T-helper 1 cell treated with Interleukin-12 subunit alpha and Interleukin-12 subunit beta and Interleukin-4 antibody, amounts not matched to agents 30 ng/mL and 1 ng/mL, for 36 hours (primary cell): ENCODE measurements around the gene SLCO6A1. TPM values are rescaled to one million over a fixed set of nuclear protein-coding genes. Genes with fewer than 3 reads are reported as not detected.
"Not testable (repeated sequence)": the region's sequence is repeated elsewhere in the genome, so short reads cannot be mapped to it uniquely, and the experiment has no call there.

Experiments
- intact Hi-C: fragments of 100-400 bp; cut with micrococcal nuclease; formaldehyde crosslinking; loops from one replicate; pipeline ENCODE4 v1.15.1; 2024
- total RNA-seq: library from RNA; stranded (reverse); gene quantifications from 2 replicates; pipeline ENCODE4 v1.2.3, GENCODE V29; 2022

SLCO6A1 gene, protein sequence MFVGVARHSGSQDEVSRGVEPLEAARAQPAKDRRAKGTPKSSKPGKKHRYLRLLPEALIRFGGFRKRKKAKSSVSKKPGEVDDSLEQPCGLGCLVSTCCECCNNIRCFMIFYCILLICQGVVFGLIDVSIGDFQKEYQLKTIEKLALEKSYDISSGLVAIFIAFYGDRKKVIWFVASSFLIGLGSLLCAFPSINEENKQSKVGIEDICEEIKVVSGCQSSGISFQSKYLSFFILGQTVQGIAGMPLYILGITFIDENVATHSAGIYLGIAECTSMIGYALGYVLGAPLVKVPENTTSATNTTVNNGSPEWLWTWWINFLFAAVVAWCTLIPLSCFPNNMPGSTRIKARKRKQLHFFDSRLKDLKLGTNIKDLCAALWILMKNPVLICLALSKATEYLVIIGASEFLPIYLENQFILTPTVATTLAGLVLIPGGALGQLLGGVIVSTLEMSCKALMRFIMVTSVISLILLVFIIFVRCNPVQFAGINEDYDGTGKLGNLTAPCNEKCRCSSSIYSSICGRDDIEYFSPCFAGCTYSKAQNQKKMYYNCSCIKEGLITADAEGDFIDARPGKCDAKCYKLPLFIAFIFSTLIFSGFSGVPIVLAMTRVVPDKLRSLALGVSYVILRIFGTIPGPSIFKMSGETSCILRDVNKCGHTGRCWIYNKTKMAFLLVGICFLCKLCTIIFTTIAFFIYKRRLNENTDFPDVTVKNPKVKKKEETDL
- total RNA-seq, result not detected in 2 replicates

DNA sequence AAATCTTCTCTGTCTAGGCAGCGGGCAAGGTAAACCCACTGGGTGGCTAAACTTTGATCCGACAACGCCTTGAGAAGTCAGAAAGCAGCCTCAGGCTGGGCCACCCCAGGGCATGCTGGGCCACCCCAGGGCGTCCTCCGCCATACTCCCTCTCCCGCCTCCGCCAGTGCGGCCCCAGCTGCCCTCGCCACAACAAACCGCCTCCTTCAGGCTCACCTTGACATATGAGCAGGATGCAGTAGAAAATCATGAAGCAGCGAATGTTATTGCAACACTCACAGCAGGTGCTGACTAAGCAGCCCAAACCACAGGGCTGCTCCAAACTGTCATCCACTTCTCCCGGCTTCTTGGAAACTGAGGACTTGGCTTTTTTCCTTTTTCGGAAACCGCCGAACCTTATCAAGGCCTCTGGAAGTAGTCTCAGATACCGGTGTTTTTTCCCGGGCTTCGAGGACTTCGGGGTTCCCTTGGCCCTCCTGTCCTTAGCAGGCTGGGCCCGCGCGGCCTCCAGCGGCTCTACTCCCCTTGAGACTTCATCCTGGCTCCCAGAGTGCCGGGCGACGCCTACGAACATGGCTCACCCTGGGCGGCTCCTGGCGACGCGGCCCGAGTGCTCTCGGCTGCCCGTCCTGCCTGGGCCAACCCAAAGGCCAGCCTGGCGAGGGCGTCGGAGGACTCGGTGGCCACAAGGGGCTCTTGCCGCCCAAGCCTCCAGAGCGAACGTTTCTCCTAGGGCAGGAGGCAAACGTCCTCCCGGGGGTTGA, at the start of gene SLCO6A1:
TSS of gene SLCO6A1 (minus strand) at position 731 of the 764 bp plus-strand sequence. CDS start at position 574, 157 bp downstream.
- intact Hi-C loops, result no loop called here

- intact Hi-C loops, result no loop called here
These were observed 48.6 kb upstream of the SLCO6A1 start for GRCh38 chr5:102547141-102548035.

DNA sequence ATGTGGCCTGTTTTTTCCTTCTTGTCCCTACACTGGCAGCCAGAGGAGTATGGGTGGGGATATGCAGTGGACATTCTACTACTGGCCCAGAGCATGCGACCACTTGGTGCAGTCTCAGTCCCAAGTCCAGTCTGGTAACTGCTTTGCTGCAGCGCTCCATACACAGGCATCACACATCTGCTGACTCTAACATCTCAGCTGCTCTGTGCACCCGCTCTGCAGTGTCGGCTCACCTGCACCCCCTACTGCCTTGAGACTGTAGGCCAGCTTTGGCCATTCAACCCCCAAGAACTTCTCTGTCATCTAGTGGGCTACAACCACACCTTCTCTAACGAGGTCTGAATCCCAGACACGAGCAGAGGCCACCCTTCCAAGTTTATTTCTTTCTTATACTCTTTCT, 46.4 kb upstream of the SLCO6A1 start:
- intact Hi-C loops, result no loop called here

DNA sequence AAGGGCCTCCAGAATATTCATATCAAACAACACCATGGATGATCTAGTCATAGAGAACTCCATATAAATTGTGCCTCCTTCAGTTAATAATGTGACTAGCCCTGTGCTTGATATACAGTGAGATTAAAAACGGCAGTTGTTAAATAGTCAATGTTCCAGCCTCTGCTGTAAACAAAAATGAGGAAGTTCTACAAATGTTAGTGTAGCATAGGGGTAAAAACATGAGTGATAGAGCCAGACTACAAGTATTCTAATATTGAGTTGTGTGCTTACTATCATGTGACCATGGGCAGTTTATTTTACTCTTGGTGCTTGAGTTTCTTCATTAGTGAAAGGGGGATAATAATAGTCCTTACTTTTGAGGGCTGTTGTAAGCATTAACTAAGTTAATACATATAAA, 43.3 kb upstream of the SLCO6A1 start:
- intact Hi-C loops, result no loop called here

DNA sequence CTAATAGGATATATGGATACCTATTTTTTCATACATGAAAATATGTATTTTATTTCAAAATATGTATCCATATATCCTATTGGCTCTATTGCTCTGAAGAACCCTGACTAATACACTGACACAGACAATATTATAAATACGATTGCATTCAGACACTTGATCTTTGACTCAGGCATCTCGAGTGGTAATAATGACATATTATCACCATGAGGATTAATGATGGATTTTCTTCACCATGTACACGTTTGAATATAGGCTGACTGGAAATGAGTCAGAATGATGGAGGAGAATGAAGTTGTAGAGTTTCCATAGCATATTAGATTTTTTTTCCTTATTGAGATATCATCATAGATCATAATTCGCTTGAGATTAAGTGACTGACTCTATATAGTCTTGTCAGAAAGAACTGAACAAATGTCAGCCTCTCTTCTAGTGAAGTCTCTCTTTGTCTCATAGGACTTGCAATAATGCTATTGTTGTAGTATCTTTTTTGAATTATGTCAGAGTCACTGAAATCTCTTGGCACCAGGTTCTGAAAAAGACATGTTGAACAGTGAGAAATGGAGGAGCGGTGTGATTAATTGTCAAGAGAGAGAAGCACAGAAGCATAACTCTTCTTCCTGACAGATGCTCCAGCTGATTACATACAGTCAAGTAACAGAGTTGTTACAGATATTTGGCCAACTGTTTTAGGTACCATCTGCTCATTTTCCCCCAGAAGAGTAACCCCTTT, 41.4 kb upstream of the SLCO6A1 start:
- intact Hi-C loops, result no loop called here

DNA sequence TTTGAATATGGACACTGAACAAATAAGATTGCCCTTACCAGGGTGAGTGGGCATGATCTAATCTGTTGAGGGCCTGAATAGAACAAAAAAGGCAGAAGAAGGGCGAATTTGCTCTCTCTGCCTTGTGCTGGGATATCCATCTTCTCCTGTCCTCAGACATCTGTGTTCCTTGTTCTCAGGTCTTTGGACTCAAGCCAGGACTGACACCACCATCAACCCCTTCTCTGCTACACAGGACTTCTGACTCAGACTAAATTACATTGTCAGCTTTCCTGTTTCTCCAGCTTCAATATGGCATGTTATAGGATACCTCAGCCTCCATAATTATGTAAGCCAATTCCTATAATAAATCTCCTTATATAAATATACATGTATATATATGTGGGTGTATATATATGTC, 40.8 kb upstream of the SLCO6A1 start:
- intact Hi-C loops, result no loop called here

- intact Hi-C loops, result no loop called here
These were observed 38.2 kb upstream of the SLCO6A1 start for GRCh38 chr5:102537011-102537410.

DNA sequence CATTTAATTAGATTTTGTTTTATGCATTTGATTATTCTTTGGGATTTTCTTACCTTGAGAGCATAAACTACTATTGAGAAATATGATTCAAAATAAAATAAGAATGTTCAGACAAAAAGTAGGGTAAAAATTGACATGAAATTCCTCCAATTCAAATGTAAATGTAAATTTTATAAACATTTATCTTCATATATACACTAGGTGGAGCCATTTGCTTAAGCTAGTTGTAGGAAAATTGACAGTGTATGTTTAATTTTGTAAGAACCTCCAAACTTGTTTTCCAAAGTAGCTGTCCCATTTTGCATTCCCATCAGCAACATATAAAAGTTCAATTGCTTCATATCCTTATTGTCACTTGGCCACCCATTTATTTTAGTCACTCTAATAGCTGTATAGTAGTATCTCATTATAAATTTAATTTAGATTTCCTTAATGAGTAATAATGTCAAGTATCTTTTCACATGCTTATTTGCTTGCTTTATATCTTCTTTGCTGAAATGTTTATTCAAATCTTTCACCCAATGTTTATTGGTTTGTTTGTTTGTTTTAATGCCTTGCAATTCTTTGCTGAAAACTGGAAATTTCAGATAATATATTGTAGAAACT, 37.6 kb upstream of the SLCO6A1 start:
- intact Hi-C loops, result loop anchor here (1.0 kb wide), 3 partner anchors 505 to 688 kb away; no protein-coding TSS in a partner anchor

DNA sequence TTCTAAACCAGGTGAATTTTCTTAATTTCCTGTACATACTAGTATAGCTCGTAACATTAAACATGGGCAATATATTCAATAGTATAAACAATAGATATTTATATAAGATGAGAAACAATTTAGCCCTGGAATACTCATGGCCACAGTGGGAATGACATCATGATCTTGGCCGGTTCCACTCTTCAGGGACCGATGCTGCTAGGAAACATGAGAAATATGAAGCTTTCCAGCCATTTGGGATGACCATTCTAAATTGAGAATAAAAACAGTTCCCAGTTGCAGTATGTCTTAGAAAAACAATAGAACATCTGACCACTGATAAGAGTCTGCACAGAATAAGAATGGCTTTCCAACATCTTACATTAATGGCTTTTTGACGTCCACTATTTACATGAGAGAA, 33.3 kb upstream of the SLCO6A1 start:
- intact Hi-C loops, result no loop called here

DNA sequence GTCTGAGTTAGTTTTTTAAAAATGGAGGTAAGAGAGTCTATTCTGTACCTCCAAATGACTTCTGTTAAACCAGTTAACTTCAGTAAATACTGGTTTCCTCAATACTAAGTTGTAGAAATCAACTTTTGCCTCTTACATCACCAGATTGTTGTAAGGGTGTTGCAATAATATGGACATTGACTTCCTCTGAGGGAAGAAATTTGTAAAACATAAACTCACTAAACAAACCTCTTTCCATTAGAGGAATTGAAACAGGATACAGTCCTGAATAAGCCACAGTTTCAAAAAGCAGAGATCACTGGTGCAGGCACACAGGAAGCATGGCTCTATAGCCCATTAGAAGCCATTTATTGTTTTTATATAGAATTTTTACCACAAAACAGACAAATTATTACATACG, 32.7 kb upstream of the SLCO6A1 start:
- intact Hi-C loops, result no loop called here

- intact Hi-C loops, result no loop called here
These were observed 30.6 kb upstream of the SLCO6A1 start for GRCh38 chr5:102529447-102529846.

DNA sequence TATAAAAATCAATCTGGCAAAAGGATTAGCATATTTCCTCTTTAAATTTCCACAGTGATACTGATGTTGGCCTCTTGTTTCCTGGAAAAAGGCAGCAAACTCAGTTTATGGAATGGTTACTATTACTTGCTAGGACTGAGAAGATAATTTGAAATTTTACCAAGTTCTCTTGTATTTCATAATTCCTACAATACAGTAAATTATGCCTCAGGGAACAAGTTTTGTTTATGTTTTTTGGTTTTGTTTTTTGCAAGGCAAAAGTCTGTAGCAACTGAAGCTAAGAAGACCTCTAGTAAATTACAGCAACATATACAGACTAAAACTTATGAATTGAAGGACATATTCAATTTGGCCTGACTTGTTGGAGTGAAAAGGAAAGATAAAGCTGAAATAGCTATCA, 30.2 kb upstream of the SLCO6A1 start:
- intact Hi-C loops, result no loop called here

GRCh38 chr5:102528600-102528999, 29.8 kb upstream of the SLCO6A1 start:
- intact Hi-C loops, result no loop called here

- intact Hi-C loops, result no loop called here
These were observed 28.7 kb upstream of the SLCO6A1 start for GRCh38 chr5:102527547-102527946.

- intact Hi-C loops, result no loop called here
These were observed 24.9 kb upstream of the SLCO6A1 start for GRCh38 chr5:102523541-102524175.

DNA sequence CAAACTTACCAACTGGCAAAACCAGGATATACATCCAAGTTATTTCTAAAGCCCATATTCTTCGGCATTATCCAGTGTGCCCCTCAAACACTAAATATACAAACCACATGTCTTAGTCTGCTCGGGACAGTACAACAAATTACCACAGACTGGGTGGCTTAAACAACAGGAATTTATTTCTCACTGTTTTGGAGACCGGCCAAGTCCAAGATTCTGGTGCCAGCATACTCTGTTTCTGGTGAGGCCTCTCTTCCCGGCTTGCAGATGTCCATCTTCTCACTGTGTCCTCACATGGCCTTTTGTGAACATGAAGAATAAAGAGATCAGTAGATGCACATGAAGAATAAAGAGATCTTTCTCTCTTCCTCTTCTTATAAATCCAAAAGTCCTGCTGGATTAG, 12.9 kb upstream of the SLCO6A1 start:
- intact Hi-C loops, result no loop called here

DNA sequence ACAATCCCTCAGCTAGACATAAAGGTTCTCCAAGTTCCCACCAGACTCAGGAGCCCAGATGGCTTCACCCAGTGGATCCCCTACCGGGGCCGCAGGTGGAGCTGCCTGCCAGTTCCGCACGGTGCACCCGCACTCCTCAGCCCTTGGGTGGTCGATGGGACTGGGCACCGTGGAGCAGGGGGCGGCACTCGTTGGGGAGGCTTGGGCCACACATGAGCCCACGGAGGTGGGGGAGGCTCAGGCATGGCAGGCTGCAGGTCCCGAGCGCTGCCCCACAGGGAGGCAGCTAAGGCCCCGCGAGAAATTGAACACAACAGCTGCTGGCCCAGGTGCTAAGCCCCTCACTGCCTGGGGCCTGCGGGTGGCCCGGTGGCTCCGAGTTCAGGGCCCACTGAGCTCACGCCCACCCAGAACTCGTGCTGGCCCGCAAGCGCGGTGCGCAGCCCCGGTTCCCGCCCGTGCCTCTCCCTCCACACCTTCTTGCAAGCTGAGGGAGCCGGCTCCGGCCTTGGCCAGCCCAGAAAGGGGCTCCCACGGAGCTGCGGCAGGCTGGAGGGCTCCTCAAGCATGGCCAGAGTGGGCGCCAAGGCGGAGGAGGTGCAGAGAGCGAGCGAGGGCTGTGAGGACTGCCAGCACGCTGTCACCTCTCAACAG, 7.4 kb downstream of the SLCO6A1 start:
- intact Hi-C loops, result not testable (repeated sequence)

DNA sequence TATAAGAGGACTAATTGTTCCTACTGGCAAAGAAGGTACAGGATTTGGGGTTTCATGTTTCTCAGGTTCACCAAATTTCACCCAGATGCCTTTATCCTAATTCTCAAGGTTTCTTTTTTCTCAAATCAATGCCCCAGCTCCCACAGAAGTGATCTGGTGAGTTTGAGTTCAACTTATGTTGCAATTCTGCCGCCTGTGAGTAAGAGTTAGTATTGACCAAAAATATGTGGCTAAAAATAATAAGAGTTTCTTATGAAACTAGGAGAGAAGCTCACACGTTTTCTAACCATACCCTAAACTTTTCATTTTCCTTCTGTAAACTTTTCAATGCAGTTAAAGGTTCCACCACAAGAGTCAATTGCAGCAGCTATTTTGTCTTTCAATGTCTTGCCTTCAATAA, 15.1 kb downstream of the SLCO6A1 start:
- intact Hi-C loops, result no loop called here
